GM12878 (cell line): ENCODE measurements around the gene SLIT1. TPM values are rescaled to one million over a fixed set of nuclear protein-coding genes. Genes with fewer than 3 reads are reported as not detected.

Experiments used
- ATAC-seq: fragments of 200-7000 bp; cut with Tn5 transposase; 3 replicates; pipeline ENCODE4 v1.9.1; 2020; ENCODE audit warnings: mild to moderate bottlenecking, moderate library complexity
- BruUV-seq: library from RNA; stranded (reverse); fragments of 400-500 nt; replicated peaks from 2 replicates; lab custom pipeline; 2021; lab: Mats Ljungman, UMichigan
- CTCF ChIA-PET: fragments of 300-600 bp; sonication (Branson Sonifier 250); formaldehyde crosslinking; extraction: SDS; loops from one replicate; lab custom pipeline; 2021; ENCODE audit warnings: inconsistent platforms; lab: Yijun Ruan, JAX
- POLR2A ChIA-PET: fragments of 350-600 bp; formaldehyde crosslinking; extraction: SDS; loops from one replicate; lab custom pipeline; 2021; ENCODE audit warnings: inconsistent platforms; lab: Charles Lee
- RAD21 ChIA-PET: fragments of 300-600 bp; sonication (Branson Sonifier 250); formaldehyde crosslinking; loops from one replicate; lab custom pipeline; 2023; ENCODE audit warnings: antibody characterized with exemption; ENCODE audit not compliant: unreplicated experiment; lab: Charles Lee
- SMC1A ChIA-PET: fragments of 300-600 bp; sonication (Branson Sonifier 250); formaldehyde crosslinking; loops from one replicate; lab custom pipeline; 2023; ENCODE audit not compliant: unreplicated experiment, uncharacterized antibody; lab: Charles Lee
- DNase-seq: peaks from one replicate; pipeline ENCODE4 v3.0.0-alpha.2; 2011; ENCODE audit warnings: low read depth, low spot score
- FAIRE-seq: peaks from 3 replicates; lab custom pipeline; 2011; peaks lifted over from hg19 to GRCh38; lab: Jason Lieb, UNC
- H2AFZ ChIP-seq: 2 replicates; pipeline ENCODE4 v1.6.0; 2011; ENCODE audit warnings: low read depth, low read length, control low read depth; ENCODE audit not compliant: control insufficient read depth
- H3K27ac ChIP-seq: 2 replicates; pipeline ENCODE4 v1.5.1; 2011; ENCODE audit warnings: control low read depth; ENCODE audit not compliant: control insufficient read depth, insufficient read depth
- H3K27me3 ChIP-seq, 2 experiments: replicated peaks in 1 of 2; 2 replicates each; pipeline versions ENCODE4 v1.6.0 to v1.6.1; 2011; ENCODE audit warnings: low read length in 1 of 2; ENCODE audit not compliant: control insufficient read depth in 2 of 2, insufficient read depth in 2 of 2
- H3K36me3 ChIP-seq, 2 experiments: 2 replicates each; pipeline ENCODE4 v1.5.1; 2011; ENCODE audit warnings: low read length in 1 of 2; ENCODE audit not compliant: control insufficient read depth in 2 of 2, insufficient read depth in 2 of 2
- H3K4me1 ChIP-seq: 2 replicates; pipeline ENCODE4 v1.6.1; 2011; ENCODE audit warnings: mild to moderate bottlenecking, low read length, moderate library complexity, mixed read lengths; ENCODE audit not compliant: control insufficient read depth, insufficient read depth
- H3K4me2 ChIP-seq: 2 replicates; pipeline ENCODE4 v1.6.0; 2011; ENCODE audit warnings: control low read depth; ENCODE audit not compliant: control insufficient read depth, insufficient read depth
- H3K4me3 ChIP-seq: fragments of 200-600 bp; sonication (generic); 2 replicates; pipeline ENCODE4 v1.5.1; 2016
- H3K79me2 ChIP-seq: 2 replicates; pipeline ENCODE4 v1.6.0; 2011; ENCODE audit warnings: low read length; ENCODE audit not compliant: control insufficient read depth, insufficient read depth
- H3K9ac ChIP-seq: 2 replicates; pipeline ENCODE4 v1.8.0; 2011; ENCODE audit warnings: low read length, control low read depth, mixed read lengths; ENCODE audit not compliant: control insufficient read depth, insufficient read depth
- H3K9me3 ChIP-seq: replicated peaks from 3 replicates; pipeline ENCODE4 v1.5.1; 2011; ENCODE audit warnings: mild to moderate bottlenecking, low read length; ENCODE audit not compliant: control insufficient read depth, insufficient read depth
- H4K20me1 ChIP-seq: 2 replicates; pipeline ENCODE4 v1.6.0; 2011; ENCODE audit not compliant: control insufficient read depth, insufficient read depth
- BACH1 ChIP-seq: fragments of 450-650 bp; IDR thresholded peaks from 2 replicates; pipeline ENCODE4 v1.6.1; 2017; ENCODE audit warnings: mild to moderate bottlenecking, borderline replicate concordance
- BCL3 ChIP-seq: IDR thresholded peaks from 2 replicates; pipeline ENCODE4 v1.6.1; 2011; ENCODE audit warnings: borderline replicate concordance, low read depth, mild to moderate bottlenecking, moderate library complexity, low read length; ENCODE audit not compliant: insufficient read depth, poor library complexity, severe bottlenecking
- CUX1 ChIP-seq: IDR thresholded peaks from 2 replicates; pipeline ENCODE4 v1.6.1; 2012; ENCODE audit warnings: improper control_type of control experiment, low read depth, low read length; ENCODE audit not compliant: insufficient replicate concordance
- NFXL1 ChIP-seq: fragments of 450-650 bp; IDR thresholded peaks from 2 replicates; pipeline ENCODE4 v1.6.1; 2017; ENCODE audit warnings: antibody characterized with exemption, mild to moderate bottlenecking, borderline replicate concordance
- RAD21 ChIP-seq: IDR thresholded peaks from 2 replicates; pipeline ENCODE4 v1.6.1; 2011; ENCODE audit warnings: mild to moderate bottlenecking, low read depth, low read length, moderate library complexity; ENCODE audit not compliant: insufficient read depth
- SIX5 ChIP-seq: IDR thresholded peaks from 2 replicates; pipeline ENCODE4 v1.6.1; 2011; ENCODE audit warnings: mild to moderate bottlenecking, low read depth, low read length, moderate library complexity; ENCODE audit not compliant: severe bottlenecking
- TARDBP ChIP-seq: IDR thresholded peaks from 2 replicates; pipeline ENCODE4 v1.6.1; 2016; ENCODE audit warnings: borderline replicate concordance
- WGBS: methylation state at CpG from one replicate; pipeline ENCODE4 v1.1.6; 2016; ENCODE audit warnings: low lambda C conversion rate; ENCODE audit not compliant: insufficient replicate concordance, insufficient coverage; ENCODE audit errors: missing lambda C conversion rate; 5-methylcytosine and 5-hydroxymethylcytosine counted together
- in situ Hi-C: fragments of 300-500 bp; cut with MboI; formaldehyde crosslinking; loops from 9 replicates; pipeline ENCODE4 v1.14.3; 2018; ENCODE audit warnings: mixed read lengths
- intact Hi-C: fragments of 100-400 bp; cut with micrococcal nuclease; formaldehyde crosslinking; loops from one replicate; pipeline ENCODE4 v1.14.2; 2022; ENCODE audit not compliant: unreplicated experiment
- polyA plus RNA-seq, 11 experiments: library from polyadenylated mRNA; depleted of rRNA in 4 of 11; unstranded in 6 of 11; stranded (reverse) in 5 of 11; fragments of >200 nt; fragmentation: Nextera tagmentation in 4 of 11; fragmentation: Illumina TruSeq in 1 of 11; extraction: Ambion mirVana in 4 of 11; extraction: Trizol in 1 of 11; gene quantifications; 1 replicate in 1 of 11; 2 replicates in 10 of 11; pipeline versions ENCODE4 v1.2.1 to v1.2.3, GENCODE V29; 2011 to 2016; ENCODE audit warnings: inconsistent platforms in 2 of 11, missing spikeins in 2 of 11, low read depth in 1 of 11
- total RNA-seq, 4 experiments: library from RNA; depleted of rRNA in 3 of 4; stranded (reverse); fragments of >200 nt in 3 of 4; fragmentation: Illumina TruSeq in 1 of 4; extraction: Trizol in 1 of 4; gene quantifications; 2 replicates each; pipeline versions ENCODE4 v1.2.1 to v1.2.3, GENCODE V29; 2013 to 2021

SLIT1 gene
- total and polyA plus RNA-seq, 10 of the 15 experiments (the other 5 are each of a cell fraction or from before 2014, with no cell fraction given), result 0.04 to 0.19 (median 0.06) TPM; not detected in 4

GRCh38 chr10:97211229-97211628 lies 25.5 kb upstream of the SLIT1 start:
- no peak for DNase-seq
- no peaks in the 10 kb centered on the region for H3K36me3 ChIP-seq
- WGBS, result 60% methylated on average over 9 of the region's 9 CpGs
- intact Hi-C loops (loop anchor here (2.0 kb wide), 1 partner anchor 130 kb away; no protein-coding TSS in a partner anchor), in situ Hi-C loops (no loop called here)
- no peaks in the 10 kb centered on the region for H3K27me3 ChIP-seq
- no peak for TF ChIP-seq BACH1
- no peak for TF ChIP-seq SIX5
- no peak for TF ChIP-seq NFXL1
- no peaks in the 10 kb centered on the region for H4K20me1 ChIP-seq
- SMC1A ChIA-PET, result interaction anchor here (0.7 to 7.3 kb wide), 17 partner anchors 9 to 817 kb away, joined by 3 to 112 read pairs (median 6); no protein-coding TSS in a partner anchor
- H3K27ac ChIP-seq, result no peak overlapping the region
- H3K4me3 ChIP-seq, result no peak overlapping the region
- CTCF ChIA-PET, result interaction anchor here (0.9 to 22.9 kb wide), 32 partner anchors 10 to 817 kb away, joined by 3 to 651 read pairs (median 6); no protein-coding TSS in a partner anchor
- FAIRE-seq, result no peak
- H3K4me1 ChIP-seq, result peaks cover 3% of the 10 kb centered on the region
- H3K4me2 ChIP-seq, result no peak overlapping the region
- no peaks in the 10 kb centered on the region for H3K79me2 ChIP-seq
- H2AFZ ChIP-seq, result no peak overlapping the region
- H3K9me3 ChIP-seq, result no peaks in the 10 kb centered on the region
- H3K9ac ChIP-seq, result no peak overlapping the region
- RAD21 ChIA-PET, result interaction anchor here (0.8 to 9.2 kb wide), 15 partner anchors 10 to 186 kb away, joined by 3 to 128 read pairs (median 5); no protein-coding TSS in a partner anchor
- POLR2A ChIA-PET, result interaction anchor here (1.1 kb wide), 1 partner anchor 139 kb away, joined by 3 read pairs; no protein-coding TSS in a partner anchor
- no TSS peak for BruUV-seq
- no peak for ATAC-seq

- intact Hi-C loops, result loop anchor here (1.0 to 2.0 kb wide), 3 partner anchors 130 to 173 kb away; no protein-coding TSS in a partner anchor
- SMC1A ChIA-PET, result interaction anchor here (0.7 to 7.3 kb wide), 32 partner anchors 8 to 816 kb away, joined by 3 to 112 read pairs (median 4); no protein-coding TSS in a partner anchor
- H3K79me2 ChIP-seq, result no peaks in the 10 kb centered on the region
- H3K27ac ChIP-seq, result no peak overlapping the region
- no peaks in the 10 kb centered on the region for H3K27me3 ChIP-seq
- ATAC-seq, result peak; percentile 91
- in situ Hi-C loops, result no loop called here
- H3K9ac ChIP-seq, result no peak overlapping the region
- H3K4me1 ChIP-seq, result peaks cover 3% of the 10 kb centered on the region
- peak; percentile 97 for FAIRE-seq
- no peaks in the 10 kb centered on the region for H3K36me3 ChIP-seq
- no peak overlapping the region for H2AFZ ChIP-seq
- CTCF ChIA-PET, result interaction anchor here (0.5 to 22.9 kb wide), 67 partner anchors 11 to 1842 kb away, joined by 3 to 651 read pairs (median 4); no protein-coding TSS in a partner anchor
- peak; percentile 37 for DNase-seq
- RAD21 ChIA-PET, result interaction anchor here (0.8 to 9.2 kb wide), 20 partner anchors 9 to 265 kb away, joined by 3 to 128 read pairs (median 4); no protein-coding TSS in a partner anchor
- no peak overlapping the region for H3K4me2 ChIP-seq
- H3K9me3 ChIP-seq, result no peaks in the 10 kb centered on the region
- POLR2A ChIA-PET, result interaction anchor here (1.1 kb wide), 1 partner anchor 138 kb away, joined by 3 read pairs; no protein-coding TSS in a partner anchor
- no peaks in the 10 kb centered on the region for H4K20me1 ChIP-seq
- H3K4me3 ChIP-seq, result no peak overlapping the region
- 0% methylated on average over 8 of the region's 8 CpGs for WGBS
- no TSS peak for BruUV-seq
- TF ChIP-seq TARDBP (no peak), CUX1 (no peak), BCL3 (no peak), RAD21 (peak; percentile 94)
These were observed 24.8 kb upstream of the SLIT1 start for GRCh38 chr10:97210543-97210960.
